GM19452 (cell line): ENCODE results near the gene ACTL8.

Experiments
- ATAC-seq: cut with Tn5 transposase; IDR thresholded peaks from one replicate; pipeline ENCODE4 v1.9.1; 2021; ENCODE audit not compliant: unreplicated experiment

Gene ACTL8

DNA sequence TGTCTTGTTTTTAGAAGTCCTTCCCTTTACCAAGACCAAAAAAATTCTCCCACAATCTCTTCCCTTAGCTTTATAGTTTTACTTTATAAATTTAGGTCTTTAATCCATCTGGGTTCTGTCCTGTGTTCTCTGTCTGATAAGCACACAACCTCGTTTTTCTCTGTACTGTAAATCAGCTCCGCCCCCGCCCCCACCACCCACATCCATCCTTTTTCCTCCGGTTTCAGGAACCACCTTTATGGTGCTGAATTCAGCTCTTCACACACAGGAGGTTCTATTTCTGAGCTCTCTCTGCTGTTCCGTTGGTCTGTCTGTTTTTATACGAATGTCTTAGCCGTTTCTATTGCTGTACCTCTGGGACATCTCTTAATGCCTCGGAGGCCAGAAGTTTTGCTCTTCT, 44.5 kb downstream of the ACTL8 start:
- ATAC-seq, result no peak

DNA sequence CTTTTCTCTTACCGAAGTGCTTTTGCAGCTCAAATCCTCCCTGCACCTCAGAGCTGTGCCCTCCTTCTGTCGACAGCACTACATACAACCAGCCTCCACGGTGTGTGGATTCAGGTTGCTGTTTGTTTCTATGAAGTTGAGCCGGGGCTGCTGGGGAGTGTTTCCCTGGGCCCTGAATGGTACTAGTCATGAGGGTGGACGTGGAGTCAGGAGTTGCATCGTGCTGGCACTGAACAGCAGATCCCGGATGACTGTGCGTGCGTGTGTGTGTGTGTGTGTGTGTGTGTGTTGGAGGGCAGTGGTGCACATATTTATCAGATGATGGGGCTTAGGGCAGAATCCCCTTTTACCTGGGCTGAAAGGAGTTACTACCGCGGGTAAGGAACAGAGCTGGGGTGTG, 47.0 kb downstream of the ACTL8 start:
- no peak for ATAC-seq

DNA sequence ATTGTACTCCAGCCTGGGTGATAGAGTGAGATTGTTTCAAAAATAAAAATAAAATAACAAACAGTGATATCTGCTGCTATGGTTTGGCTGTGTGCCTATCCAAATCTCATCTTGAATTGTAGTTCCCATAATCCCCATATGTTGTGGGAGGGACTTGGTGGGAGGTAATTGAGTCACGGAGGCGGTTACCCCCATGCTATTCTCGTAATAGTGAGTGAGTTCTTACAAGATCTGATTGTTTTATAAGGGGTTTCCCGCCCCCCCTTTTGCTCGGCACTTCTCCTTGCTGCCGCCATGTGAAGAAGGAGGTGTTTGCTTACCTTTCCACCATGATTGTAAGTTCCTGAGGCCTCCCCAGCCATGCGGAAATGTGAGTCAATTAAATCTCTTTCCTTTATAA, 47.8 kb downstream of the ACTL8 start:
- no peak for ATAC-seq

DNA sequence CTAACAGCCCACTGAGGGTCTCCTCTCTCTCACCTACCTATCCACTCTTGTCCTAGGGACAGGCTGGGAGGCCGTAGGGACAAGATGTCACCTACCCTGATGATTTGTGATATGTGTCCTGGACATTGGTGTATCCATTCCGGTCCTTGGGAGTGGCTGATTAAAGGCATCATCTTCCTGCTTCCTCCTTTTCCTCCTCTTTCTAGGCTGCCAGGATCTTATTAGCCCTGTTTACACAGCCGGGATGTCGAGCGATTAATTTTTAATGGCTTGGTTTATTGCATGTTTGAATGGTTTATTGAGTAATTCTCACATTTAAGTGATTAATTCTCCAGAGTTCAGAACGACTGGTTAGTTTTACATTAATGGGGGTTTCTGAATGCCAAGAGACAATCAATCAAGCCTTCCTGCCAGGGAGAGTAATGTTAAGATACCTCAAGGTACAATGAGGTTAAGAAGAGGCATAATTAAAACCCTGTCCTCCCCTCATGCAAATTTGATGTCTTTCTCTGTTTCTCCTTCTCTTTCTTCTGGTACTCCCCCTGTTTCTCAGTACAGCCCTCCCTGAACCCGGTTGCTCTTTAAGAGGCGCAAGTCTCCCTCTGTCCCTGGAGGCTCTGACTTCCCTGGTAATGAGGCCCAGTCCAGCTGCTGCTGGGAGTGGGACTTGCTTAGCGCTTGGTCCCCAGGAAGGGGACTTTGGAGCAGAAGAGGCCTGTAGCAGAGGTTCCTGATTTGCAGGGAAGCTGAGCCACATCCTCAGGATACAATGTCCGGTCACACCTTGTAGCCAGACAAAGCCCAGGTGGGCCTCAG, 50.9 kb downstream of the ACTL8 start:
- no peak for ATAC-seq

DNA sequence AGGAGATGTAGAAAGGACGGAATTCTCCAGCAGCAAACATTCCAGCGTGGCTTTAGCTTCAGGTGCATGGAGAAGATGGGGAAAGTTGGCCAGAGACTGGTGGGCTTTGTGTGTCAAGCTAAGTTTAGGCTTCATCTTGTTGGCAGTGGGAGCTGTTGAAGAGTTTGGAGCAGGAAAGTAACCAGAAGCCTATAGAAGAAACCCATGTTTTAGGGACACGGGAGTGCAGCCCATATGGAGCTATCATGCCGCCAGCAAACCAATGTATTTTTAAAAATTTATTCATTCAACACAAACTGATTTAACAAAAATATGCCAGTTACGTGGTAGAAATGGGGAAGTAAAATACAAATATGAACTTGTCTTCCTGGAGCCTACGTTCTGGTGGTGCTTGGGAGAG, 53.7 kb downstream of the ACTL8 start:
- ATAC-seq, result no peak

DNA sequence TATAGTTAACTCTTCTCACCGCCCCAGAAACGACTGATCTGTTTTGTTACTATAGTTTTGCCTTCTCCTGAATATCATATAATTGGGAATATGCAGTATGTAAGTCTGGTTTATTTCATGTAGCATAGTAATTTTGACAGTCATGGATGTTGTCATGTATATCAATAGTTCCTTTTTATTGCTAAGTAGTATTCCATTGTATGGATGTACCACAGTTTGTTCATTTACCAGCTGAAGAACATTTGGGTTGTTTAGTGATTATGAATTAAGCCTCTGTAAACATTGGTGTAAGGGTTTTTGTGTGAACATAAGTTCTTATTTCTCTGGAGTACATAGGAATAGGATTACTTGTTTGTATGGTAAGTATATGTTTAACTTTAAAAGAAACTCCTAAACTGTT, 55.5 kb downstream of the ACTL8 start:
- ATAC-seq, result no peak

- no peak for ATAC-seq
Measured at GRCh38 chr1:17816511-17816910, 61.4 kb downstream of the ACTL8 start.

DNA sequence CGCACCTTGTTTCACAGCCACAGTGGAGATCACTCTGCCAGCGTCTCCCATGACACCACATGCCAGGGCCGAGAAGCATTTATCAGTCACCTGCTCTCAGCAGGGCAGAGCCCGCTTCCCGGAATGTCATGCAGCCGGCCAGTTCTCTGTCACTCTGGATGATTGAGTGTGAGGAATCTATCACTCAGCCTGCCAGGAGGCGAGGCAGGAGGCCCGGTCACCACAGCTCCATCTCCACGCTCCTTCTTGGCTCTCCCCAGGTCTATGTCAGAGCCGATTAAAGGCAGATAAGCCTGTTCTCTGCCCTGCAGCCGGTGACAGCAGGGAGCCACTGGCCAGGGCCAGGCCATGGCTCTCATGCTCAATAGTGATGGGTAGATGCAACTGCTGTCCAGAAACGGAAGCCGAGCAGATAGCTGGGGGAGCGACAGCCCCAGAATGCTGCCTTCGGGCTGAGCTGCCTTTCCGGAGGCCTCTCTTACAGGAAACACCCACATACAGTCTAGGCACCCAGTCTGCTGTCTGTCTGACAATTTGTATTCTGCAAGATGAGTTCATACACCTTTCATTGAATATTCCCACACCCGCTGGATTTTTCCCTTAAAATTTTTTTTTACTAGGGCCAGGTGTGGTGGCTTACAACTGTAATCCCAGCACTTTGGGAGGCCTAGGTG, 64.1 kb downstream of the ACTL8 start:
- ATAC-seq, result no peak

GRCh38 chr1:17820198-17820597, 65.1 kb downstream of the ACTL8 start:
- no peak for ATAC-seq

- ATAC-seq, result no peak
Measured at GRCh38 chr1:17822741-17823426, 67.8 kb downstream of the ACTL8 start.

DNA sequence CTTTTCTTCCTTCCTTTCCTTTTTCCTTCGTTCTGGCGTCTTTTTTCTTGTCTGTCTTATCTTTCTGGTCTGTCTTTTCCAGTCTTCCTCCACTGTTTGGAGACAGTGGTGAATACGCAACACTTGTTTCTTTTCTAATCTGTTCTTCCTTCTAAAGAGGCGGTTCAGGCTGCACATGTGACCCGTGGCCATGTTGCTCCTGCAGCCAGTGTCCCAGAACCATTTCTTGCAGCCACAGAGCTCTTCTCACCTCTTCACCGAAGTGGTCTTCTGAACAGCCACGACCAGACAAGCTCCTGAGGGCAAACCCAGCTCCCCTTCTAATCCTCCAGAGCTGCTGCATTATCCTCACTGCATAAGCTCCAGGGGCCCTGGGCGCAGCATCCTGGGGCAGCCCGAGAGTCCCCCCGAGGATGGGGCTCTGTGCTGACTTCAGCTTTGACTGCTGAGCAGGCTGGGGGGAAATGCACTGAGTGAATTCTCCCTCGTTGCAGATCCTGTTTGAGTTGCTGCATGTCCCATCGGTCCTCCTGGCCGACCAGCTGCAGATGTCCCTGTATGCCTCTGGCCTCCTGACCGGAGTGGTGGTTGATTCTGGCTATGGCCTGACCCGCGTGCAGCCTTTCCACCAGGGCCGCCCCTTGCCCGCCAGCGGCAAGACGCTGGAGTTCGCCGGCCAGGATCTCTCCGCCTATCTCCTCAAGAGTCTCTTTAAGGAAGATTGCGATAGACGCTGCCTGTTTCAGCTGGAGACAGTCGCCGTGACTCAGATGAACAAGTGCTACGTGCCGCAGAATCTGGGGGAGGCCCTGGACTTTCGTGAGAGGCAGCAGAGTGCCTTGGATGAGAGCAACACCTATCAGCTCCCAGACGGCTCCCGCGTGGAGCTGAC, 70.4 kb downstream of the ACTL8 start:
- no peak for ATAC-seq

- ATAC-seq, result no peak
Measured at GRCh38 chr1:17826165-17826488, 71.0 kb downstream of the ACTL8 start.

- ATAC-seq, result no peak
Measured at GRCh38 chr1:17828991-17829390, 73.9 kb downstream of the ACTL8 start.

- ATAC-seq, result no peak
Measured at GRCh38 chr1:17829579-17829978, 74.4 kb downstream of the ACTL8 start.

- no peak for ATAC-seq
Measured at GRCh38 chr1:17831597-17831996, 76.5 kb downstream of the ACTL8 start.

DNA sequence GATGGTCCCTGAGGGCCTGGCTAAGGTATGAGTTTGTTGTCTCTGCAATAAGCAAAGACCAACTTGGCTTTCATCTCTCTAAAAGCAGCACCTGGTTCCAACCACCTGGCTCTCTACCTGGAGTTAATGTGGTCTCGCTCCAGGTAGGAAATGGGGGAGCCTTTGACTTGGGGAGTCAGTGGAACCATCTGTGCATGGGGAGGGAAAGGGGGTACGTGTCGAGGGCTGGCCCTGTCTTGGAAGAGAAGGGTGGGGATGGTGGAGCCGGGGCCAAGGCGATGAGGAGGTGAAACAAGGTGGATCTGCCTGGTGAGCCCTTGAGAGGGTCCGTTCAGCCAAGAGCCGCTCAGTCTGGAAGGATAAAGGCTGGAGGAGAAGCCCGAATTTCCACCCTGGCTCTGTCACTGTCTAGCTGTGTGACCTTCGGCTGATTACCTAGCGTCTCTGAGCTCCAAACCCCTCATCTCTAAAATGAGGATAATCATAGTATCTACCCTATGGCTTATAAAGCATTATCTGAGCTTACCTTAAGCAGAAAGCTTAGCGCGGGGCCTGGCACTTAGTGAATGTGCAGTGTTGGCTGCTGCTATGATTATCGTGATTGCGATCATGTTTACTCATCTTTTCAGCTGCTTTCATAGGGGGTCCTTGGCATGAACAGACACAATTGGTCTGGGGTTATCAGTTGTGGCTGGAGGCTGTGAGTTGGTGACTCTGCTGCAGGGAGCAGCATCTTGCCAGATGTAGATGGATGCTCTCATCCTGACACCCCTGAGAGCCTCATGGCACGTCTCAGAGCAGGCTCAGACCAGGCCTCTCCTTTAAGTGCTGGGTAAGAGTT, 78.7 kb downstream of the ACTL8 start:
- ATAC-seq, result no peak

DNA sequence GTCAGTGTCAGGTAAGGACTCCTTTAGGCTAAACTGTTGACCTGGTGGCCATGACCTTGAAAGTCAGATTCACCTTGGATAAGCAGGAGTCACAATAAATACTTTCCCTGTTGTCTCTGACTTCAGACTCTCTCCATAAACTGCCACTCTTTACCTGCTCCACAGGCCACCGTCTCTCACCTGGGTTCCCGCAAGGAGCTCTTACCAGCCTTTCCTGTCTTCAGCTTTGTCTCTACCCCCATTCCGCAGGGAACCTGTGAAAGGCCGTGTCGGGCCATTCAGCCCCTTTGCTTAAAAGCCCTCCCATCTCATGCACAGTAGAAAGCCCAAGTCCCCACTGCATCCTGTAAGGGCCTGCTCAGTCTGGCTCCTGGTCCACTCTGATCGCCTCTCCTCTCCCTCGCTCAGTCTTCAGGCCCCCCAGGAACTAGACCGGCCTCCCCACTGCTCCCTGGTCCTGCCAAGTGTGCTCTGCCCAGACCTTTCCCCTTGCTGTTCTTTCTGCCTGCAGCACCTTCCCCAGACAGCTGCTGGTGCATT, 79.5 kb downstream of the ACTL8 start:
- no peak for ATAC-seq

GRCh38 chr1:17837233-17838030, 82.3 kb downstream of the ACTL8 start:
- ATAC-seq, result no peak

DNA sequence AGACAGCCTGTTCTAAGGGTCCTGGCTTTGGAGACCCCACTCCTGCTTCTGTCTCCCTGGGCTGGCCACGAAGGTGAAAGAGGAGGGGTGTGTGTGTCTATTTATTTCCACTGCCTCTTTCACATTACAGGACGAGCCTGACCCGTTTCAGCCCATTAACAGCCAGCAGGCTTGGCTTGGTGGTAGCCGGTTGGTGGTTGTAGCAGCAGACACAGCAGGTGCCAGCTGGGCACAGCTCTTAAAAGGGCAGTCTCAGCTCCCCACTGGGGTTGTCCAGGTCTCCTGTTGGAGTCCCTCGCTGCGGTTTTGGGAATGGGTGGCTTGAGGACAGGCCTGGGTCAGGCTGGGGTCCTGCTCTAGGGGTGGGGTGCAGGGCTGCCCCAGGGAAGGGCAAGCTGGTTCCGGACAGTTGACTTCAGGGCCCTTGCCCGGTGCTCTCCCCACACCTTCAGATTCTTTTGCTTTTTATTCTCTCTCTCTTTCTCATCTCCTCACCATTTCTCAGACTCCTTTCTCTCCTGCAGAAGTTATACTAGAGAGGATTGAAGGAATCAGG, 84.6 kb downstream of the ACTL8 start:
- ATAC-seq, result no peak
